GM21360 (cell line): Measurements from ENCODE around the gene DBH.
"Not testable (repeated sequence)": the region's sequence is repeated elsewhere in the genome, so short reads cannot be mapped to it uniquely, and the experiment has no call there.

Experiments used
- ATAC-seq: cut with Tn5 transposase; IDR thresholded peaks from one replicate; pipeline ENCODE4 v1.9.1; 2021; ENCODE audit warnings: mild to moderate bottlenecking, moderate library complexity; ENCODE audit not compliant: unreplicated experiment

The DBH gene

DNA sequence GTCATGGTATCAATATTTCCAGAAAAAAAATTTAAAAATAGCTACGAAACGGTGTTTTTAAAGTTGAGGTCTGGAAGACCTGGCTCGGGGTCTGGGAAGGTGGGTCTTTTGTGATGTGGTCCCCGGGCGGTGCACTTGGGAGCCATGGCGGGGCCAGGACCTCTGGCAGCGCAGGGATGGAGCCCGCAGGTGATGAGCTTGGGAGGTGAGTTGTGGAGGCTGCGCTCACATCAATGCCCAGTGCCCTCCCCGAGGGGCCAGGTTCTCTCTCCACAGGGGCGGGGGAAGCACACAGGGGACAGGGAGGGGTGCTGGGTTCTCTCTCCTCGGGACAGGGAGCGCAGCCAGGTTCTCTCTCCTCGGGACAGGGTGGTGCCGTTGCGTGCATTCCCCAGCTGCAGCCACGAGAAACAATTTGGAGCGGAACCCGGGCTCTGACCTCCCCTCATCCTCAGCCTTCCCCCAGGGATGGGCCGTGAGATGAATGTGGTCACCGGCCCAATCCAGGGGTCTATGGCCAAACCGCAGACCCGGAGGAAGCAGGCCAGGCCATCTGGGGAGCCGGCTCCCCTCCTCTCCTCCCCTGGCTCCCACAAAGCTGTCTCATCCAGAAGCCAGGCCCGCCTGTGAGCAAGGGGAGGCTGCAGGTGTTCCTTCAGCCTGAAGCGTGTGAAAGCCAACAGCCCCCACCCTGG, 25.8 kb downstream of the DBH start:
- ATAC-seq, result no peak

DNA sequence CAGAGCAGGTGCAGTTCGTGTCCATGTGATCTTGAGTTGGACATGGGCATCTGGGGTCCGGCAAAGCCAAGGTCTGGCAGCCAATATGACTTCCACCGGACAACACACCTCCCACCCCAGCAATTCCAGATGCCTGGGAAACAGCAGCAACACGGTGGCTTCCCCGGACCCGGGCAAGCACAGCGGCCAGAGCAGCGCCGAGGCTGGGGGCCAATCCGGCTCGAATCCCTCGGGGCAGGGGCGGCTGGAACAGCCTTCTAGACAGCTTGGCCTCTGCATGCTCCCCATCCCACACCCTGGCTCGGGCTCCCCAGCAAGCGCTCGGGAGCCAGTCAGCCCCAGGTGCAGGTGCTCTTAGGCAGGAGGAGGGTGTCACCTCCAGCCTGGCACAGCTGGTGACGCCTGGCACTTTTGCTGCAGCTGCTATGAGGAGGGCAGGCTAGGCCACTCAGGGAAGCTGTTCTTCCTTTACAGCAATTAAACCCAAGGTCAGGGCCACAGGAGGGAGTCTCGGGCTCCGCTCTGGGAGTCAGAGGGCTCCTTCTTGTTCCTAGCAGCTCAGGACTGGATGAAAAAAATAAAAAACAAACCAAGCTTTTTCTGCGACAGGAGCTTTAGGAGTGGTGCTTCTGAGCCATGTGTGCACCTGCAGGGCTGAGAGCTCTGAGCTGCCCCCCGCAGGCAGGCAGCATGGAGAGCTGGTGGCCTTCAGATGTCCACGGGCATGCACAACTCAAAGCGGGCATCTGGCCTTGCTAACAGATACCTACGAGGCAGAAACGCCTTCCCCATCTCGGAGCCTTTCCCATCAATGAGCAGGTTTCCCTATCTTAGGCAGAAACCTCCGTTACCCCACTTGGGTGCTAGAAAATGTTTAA, 28.2 kb downstream of the DBH start:
- no peak for ATAC-seq

DNA sequence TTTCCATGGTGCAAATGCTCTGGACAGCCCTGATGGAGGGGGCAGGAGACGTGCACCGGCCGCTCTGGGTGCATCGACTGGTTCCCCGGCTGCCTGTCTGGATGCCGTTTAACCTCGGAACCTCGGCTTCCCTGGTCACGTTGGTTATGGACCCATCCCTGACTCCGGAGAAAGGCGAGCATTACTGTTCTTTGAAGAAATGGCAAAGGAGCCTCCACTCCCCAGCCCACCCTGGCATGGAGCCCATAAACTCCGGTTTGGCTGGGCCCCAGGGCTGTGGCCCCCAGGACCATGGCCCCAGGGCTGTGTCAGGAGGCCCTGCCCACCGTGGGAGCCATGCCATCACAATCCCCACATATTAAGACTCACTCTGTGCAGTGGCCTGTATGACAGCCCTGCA, 28.9 kb downstream of the DBH start:
- ATAC-seq, result no peak

DNA sequence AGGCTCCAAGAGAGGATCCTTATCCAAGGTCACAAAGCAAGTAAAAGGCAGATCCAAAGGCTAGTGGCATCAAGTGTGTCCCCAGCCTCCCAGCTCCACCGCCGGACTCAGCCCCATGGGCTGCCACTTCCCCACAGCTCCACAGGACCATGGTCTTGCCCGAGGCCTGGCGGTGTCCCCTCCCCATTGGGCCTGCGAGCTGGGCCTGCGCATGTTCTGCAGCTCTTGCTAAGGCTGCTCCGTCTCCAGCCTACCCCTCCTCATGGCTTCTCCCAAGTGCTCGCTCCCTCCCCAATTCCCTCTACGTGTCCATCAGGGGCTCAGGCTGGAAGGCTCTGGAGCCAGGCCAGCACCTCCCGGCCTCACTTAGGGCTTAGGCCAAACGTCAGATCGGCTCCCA, 29.4 kb downstream of the DBH start:
- no peak for ATAC-seq

DNA sequence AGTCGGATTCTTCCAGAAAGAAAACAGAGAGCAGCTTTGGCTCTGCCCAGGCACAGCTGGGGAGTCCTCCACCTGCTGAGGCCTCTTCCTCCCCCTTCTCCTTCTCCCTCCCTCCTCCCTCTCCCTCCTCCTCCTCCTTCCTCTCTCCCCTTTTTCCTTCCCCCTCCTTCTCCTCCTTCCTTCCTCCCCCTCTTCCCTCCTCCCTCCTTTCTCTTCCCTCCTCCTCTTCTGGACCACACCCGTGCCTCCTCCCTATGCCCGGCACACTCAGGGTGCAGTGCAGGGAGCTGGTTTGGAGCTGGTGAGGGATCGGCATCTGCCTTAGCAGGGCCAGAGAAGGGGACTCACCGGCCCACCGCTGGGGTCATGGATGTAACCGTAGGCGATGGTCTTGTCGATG, 30.2 kb downstream of the DBH start:
- no peak for ATAC-seq

DNA sequence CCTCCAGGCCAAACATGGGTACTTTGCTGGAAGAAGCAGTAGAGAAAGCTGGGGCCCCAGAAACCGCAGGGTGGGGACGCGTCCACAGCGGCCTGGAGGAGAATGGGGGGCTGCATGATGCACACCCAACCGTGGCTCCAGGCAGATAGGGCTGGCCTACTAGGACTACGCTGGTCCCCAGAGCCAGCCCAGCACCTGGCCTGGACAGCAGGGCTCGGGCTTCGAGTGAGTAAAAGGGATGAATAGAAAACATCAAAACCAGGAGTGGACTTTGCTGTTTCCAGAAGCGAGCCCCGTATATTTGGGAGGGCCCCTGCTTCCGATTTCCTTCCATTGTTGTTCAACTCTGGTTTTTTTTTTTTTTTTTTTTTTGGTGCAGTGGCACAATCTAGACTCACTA, 30.7 kb downstream of the DBH start:
- ATAC-seq, result no peak

DNA sequence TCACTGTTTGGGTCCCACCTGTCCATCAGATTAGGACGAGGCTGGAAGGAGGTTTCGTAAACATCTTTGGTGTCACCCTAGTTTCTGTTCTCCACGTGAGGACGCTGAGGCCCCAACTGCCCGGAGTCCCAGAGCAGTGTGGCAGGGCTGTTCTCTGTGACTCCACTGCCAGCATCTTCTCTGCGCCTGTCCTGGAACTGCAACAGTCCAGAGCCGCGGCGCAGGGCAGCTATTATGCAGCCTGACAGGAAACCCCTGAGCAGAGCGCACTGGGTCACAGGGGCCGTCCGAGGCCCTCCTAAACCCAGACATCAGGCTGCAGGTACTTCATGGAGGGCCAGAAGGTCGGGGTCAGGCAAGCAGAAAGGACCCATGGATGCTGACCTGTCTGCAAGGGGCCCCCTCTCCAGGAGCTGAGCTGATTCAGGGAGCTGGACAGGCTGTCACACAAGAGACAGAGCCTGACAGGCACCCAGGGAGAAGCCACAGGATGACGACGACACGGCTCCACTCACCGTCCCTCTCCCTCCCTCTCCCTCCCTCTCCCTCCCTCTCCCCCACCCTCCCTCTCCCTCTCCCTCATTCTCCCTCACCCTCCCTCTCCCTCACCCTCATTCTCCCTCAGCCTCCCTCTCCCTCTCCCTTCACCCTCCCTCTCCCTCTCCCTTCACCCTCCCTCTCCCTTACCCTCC, 31.7 kb downstream of the DBH start:
- no peak for ATAC-seq

DNA sequence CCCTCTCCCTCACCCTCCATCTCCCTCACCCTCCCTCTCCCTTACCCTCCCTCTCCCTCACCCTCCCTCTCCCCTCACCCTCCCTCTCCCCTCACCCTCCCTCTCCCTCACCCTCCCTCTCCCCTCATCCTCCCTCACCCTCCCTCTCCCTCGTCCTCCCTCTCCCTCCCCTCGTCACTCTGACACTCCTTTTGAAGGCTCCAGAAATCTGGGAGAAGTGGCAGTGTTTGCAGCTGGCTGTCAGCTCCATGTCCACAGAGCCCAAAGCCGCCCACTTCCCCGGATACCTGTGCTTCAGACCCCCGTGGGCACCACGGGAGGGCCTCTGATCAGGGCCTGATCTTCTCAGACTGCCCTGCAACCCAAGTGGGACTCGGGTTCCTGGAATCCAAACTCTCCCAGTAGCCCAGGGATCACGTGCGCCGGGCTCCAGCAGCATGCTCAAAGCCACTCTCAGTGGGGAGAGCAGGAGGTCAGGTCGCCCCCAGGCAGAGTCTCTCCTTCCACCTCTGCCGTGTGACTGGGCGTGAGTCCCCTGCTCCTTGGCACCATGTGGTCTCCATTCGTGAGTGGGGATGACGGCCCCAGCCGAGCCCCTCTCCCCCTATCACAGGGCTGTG, 33.1 kb downstream of the DBH start:
- ATAC-seq, result no peak

DNA sequence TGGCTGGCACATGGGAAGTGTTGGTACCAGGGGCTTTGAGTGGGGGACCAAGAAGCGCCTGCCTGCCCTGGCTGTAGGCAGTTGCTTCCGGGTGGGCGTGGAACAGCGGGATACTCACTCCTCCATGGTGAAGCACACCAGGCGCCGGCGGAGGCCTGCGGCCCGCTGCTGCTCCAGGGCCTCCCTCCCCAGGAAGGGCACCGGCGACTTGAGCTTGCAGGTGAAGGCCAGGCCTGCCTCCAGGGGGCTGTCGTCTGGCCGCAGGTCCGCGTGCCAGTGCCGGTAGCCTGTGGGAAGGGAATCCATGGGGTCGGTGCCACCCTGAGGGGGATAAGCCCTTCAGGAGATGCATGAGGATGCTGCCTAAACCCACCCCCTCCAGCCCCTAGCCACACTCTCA, 34.3 kb downstream of the DBH start:
- no peak for ATAC-seq

DNA sequence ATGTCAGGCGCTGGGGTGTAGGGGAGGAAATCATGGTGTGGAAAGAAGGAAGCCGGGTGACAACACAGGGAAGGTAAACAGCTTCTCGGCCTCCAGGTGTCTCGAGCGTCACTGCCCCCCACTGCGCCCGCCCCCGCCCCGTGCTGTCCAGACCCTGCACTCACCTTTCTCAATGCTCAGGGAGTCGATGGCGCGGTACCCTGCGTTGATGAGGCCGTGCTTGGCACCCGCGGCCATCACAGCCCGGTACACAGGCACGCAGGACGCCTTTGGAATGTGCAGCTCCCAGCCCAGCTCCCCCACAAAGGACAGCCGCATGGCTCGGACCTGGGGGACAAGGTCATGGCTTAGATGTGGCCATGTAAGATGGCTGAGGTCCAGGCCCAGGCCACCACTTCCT, 35.2 kb downstream of the DBH start:
- ATAC-seq, result no peak

DNA sequence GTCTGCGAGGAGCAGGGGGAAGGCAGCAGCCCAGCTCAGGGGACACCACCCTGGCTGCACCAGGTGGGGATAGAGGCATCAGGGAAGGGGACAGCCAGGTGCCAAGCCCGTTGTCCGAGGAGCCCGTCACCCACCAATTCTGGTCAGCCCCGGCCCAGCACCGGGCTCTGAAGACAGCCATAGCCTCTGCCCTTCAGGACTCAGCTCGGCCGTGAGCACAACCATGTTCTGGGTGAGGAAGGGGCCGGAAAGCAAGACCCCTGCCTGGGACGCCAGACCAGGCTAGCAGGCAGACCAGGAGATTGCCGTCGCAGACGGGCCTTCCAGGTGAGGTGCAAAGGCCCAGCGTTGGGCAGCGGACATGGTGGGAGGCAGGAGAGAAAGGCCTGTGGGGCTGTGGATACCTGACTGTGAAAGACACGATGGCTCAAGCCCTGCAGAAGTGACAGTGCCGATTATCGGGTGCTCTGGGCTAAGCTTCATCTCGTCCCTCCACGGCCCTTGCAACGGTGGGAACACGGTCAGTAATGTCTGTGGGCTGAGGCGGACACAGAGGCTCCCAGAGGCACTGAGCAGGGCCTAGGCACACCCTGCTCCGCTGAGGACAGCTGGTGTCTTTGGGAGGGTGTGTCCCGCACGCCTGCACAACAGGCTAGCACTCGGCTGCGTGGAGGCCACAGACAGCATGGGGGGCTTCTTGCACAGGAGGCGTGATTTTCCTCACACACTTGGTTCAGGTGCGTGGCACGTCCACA, 36.5 kb downstream of the DBH start:
- ATAC-seq, result no peak

DNA sequence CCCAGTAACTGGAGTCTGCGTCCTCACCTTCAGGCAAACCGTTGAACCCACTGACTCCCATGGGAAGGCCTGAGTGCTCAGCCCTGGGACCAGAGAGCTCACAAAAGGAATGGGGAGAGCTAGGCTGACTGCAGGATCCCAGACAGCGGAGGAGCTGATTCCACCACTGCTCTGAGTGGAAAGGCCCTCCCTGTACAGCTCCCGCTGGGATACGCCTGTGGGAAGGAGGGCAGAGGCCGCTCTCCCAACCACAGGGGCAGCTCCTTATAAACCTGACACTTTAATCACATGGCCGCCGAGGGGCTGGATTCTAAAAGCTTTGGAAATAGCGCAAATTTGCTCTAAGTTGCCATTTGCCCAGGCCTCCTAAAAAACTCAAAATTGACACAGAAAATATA, 37.1 kb downstream of the DBH start:
- no peak for ATAC-seq

DNA sequence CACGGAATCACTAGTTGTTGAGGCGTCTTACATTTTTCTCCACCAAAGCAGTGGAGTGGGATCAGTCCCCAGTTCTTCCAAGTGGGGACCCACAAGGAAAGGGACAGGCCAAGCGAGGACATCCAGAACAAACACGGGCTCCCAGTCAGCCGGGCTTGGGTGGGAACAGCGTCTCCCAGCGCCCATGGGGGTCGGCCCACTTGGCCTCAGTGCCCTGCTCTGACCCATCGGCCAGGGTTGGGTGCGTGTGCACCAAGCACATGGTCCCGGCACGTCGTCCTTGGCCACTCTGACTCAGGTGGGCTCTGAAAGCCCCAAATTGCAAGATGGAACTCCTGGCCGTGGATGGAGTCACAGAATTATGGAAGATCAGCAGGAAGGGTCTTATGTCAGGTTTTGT, 37.9 kb downstream of the DBH start:
- ATAC-seq, result no peak

DNA sequence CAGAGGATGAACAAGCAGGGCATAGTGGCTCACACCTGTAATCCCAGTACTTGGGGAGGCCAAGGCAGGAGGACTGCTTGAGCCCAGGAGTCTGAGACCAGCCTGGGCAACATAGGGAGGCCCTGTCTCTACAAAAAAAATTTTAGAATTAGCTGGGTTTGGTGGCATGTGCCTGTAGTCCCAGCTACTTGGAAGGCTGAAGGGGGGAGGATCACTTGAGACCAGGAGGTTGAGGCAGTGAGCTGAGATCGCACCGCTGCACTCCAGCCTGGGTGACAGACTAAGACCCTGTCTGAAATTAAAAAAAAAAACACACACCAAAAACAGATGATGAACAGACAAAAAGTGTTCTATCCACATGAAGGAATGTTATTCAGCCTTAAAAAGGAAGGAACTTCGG, 39.6 kb downstream of the DBH start:
- not testable (repeated sequence) for ATAC-seq

DNA sequence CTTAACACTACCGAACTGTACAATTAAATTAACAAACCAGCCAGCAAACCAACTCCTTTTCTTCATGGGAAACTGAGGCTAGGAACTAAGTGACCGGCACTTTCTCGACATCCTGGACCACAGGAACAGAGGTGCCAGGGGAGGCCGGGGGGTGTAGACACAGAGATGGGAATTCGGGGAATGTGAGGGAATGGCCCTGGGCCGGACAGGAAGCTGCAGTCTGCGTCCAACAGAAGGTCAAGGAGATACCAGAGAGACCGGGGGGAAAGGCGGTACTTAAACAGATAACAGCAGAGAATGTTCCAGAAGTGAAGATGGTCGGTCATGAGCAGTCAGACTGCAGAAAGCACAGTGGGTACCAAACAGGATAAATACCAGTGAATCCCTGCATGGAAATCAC, 40.3 kb downstream of the DBH start:
- ATAC-seq, result no peak

DNA sequence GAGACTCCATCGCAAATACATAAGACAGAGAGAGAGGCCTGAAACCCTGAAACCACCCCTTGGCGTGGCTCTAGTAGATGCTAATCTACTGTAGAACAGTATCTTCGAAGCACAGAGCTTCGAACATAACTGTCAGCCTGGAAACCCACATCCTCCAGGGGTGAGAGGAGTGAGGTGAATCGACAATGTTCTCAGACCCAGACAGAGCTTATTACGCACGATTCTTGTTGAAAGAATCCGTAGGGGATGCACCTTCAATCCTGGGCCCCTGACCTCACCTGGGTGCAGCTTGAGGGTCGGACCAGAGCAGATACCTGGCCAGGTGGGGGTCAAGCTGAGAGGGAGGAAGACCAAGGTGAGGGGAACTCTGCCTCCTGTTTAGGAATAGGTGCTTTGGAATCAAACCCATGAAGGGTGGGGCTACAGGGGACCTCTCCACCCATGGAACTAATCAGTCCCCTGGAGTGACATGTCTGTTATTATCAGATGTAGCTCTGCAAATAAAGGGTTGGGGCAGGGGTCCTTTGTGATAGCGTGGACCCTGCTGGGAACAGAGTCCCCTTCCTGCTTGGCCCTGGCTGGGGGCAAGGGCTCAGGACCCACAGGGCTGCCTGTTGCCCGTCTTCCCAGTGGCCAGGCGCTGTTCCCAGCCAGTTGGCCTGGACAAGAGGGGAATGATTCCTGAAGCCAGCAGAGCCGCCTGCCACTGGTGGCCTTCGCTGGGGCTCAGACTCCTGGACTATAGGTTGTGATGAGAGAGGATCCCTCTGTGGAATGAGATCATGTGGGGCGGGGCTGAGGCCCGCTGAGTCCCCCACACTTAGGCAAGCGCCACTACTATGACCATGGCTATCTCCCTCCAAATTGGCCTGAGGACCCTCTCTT, 41.2 kb downstream of the DBH start:
- ATAC-seq, result no peak

DNA sequence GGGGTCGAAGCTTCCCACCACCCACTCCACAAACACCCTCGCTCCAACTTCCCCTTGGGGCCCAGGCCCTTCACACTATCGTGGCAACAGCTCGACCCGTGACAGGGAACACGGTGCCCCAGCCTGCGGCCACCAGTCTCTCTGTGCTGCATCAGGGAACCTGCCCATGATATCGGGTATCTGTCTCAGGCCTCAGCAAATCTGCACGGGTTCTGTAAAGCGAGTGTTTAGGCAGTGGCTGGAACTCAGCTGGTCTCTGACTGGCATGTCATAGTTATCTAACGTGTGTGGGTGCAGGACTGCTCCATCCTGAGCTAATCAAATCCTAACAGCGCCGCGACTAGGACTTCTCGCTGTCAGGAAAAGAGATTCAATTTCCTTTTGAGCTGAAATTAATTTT, 42.9 kb downstream of the DBH start:
- no peak for ATAC-seq

DNA sequence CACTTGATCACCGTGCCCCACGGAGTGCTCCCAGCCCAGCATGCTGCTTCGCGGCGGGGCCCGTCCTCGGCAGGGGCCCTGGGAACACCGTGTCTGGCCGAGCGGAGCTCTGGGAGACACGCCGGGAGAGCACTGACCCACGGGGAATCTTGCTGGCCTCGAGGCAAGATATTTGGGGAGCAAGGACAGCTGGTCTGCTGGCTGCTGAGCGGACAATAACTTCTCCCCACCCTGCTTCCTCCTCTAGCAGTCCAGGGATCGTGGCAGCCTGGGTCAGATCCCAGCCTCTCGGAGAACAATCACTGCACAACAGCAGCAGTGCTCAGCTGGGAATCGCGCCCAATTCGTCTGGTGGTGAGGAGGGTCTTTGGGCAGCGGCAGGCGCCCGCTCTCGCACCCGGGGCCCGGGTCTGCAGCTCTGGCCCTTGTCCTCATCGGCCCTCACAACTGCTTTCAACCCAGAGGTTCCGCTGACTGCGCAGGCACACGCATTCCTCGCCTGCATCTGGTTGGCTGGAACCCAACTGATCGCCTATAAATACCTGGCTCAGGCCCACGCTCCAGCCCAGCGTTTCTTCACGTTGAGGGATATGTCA, 43.4 kb downstream of the DBH start:
- ATAC-seq, result no peak

DNA sequence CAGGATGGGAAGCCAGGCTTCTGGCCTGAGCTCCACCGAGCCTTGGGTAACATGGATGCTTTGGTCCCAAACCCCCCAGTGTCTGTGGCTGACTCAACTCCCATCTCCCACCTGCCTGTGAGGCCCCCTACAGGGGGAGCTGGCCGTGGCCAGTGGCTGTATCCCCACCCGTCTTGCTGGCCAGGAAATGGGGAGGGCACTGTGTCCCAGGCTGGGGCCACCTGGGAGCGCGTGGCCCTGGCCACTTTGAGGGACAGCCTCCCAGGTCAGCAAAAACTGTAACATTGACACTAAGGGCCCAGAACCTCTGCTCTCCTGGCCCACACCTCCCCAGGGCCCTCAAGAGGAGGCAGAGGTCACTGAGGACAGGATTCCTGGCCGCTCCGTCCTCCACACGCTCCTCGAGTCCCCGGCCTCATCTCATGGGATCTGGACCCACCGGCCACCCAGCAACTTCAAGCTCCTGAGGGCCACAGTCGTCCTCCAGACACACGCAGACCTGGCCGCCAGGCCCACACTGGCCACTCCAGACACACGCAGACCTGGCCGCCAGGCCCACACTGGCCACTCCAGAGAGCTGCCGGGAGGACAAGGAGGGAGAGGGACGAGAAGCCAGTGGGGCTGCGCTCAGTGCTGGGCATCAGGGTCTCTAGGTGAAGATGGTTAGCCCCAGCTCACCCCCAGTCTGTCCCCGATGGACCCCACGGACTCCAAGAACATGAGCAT, 44.2 kb downstream of the DBH start:
- no peak for ATAC-seq
